Measurements from ENCODE around the gene IL22RA1. TPM values are rescaled to one million over a fixed set of nuclear protein-coding genes. Genes with fewer than 3 reads are reported as not detected.

The IL22RA1 gene
- total RNA-seq, 2 experiments from 2014 or later = not detected

DNA sequence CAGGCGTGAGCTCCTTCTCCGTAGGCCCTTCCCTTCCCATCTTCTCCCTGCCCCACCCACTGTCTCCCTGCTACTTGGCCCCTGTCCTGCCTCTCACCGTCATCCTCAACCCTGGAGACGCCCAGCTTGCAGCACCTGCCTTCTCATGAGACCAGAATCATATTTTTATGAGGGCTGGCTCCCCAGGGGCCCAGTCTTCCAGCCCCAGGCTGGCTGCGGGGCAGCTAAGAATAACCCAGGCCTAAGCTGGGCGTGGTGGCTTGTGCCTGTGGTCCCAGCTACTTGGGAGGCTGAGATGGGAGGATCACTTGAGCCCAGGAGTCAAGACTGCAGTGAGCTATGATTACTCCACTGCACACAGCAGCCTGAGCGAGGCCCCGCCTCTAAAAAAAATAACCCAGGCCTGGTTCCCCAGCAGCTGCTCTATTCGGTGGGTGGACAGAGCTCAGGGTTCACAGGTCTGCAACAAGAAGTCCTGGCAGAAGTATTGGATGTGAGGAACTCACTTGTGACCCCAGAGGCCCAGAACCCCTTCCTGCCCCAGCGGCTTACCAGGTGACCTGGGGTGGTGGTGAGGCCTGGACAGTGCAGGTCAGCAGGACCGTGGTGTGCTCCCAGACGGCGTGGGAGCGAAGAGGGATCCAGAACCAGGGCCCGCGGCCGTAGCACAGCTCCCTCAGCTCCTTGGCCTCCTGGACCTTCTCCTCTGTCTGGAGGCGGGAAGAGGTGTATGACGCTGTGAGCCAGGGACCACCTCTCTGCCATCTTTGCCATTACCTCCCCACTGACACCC lies 37.4 kb downstream of the IL22RA1 start:
- POLR2A ChIA-PET = interaction anchor here (0.7 kb wide), 1 partner anchor 1701 kb away, joined by 3 read pairs; no protein-coding TSS in a partner anchor

GRCh38 chr1:24104854-24105253 lies 38.1 kb downstream of the IL22RA1 start:
- intact Hi-C loops (cut with micrococcal nuclease; ENCODE audit: unreplicated experiment) = no loop called here
- Histone ChIP-seq H3K4me2 (ENCODE audit: low read length) (no peak overlapping the region), H4K20me1 (ENCODE audit: insufficient read depth, low read length) (no peaks in the 10 kb centered on the region), H3K4me3 (ENCODE audit: low read depth, low read length, poor library complexity, severe bottlenecking) (no peak overlapping the region), H2AFZ (ENCODE audit: low read length) (no peak overlapping the region), H3K27ac (ENCODE audit: low read depth, low read length, poor library complexity, severe bottlenecking) (no peak overlapping the region), H3K36me3 (ENCODE audit: insufficient read depth, low read length) (no peaks in the 10 kb centered on the region), H3K9me3 (ENCODE audit: low read length) (no peaks in the 10 kb centered on the region), H3K79me2 (ENCODE audit: insufficient read depth, low read depth, low read length) (no peaks in the 10 kb centered on the region), H3K4me1 (ENCODE audit: insufficient read depth, low read length, poor library complexity, severe bottlenecking) (no peaks in the 10 kb centered on the region), H3K9me2 (ENCODE audit: insufficient read depth, low read length) (no peaks in the 10 kb centered on the region)
- TF ChIP-seq CTCF (conservative IDR thresholded peaks at IDR 0.05; ENCODE audit: low read length) (no peak), EZH2phosphoT487 (IDR thresholded peaks at IDR 0.05; ENCODE audit: borderline replicate concordance, low read depth, low read length) (no peak)
- POLR2A ChIA-PET = no interaction called here
- no peak for DNase-seq (ENCODE audit: low spot score)
- no TSS peak for BruUV-seq (replicated peaks)
- CTCF ChIA-PET (ENCODE audit: unreplicated experiment) = no interaction called here

More for the DNA sequence above, 37.4 kb downstream of the IL22RA1 start:
- CTCF ChIA-PET (ENCODE audit: unreplicated experiment) = no interaction called here
- BruUV-seq (replicated peaks) = no TSS peak
- TF ChIP-seq EZH2phosphoT487 (IDR thresholded peaks at IDR 0.05; ENCODE audit: borderline replicate concordance, low read depth, low read length) (no peak), CTCF (conservative IDR thresholded peaks at IDR 0.05; ENCODE audit: low read length) (no peak)
- no peaks in the 10 kb centered on the region for H3K4me1 ChIP-seq (ENCODE audit: insufficient read depth, low read length, poor library complexity, severe bottlenecking)
- H3K4me3 ChIP-seq (ENCODE audit: low read depth, low read length, poor library complexity, severe bottlenecking) = no peak overlapping the region
- no peak overlapping the region for H2AFZ ChIP-seq (ENCODE audit: low read length)
- no peaks in the 10 kb centered on the region for H3K79me2 ChIP-seq (ENCODE audit: insufficient read depth, low read depth, low read length)
- H3K27ac ChIP-seq (ENCODE audit: low read depth, low read length, poor library complexity, severe bottlenecking) = no peak overlapping the region
- H3K4me2 ChIP-seq (ENCODE audit: low read length) = no peak overlapping the region
- no peaks in the 10 kb centered on the region for H3K9me2 ChIP-seq (ENCODE audit: insufficient read depth, low read length)
- intact Hi-C loops (cut with micrococcal nuclease; ENCODE audit: unreplicated experiment) = no loop called here
- H4K20me1 ChIP-seq (ENCODE audit: insufficient read depth, low read length) = no peaks in the 10 kb centered on the region
- H3K36me3 ChIP-seq (ENCODE audit: insufficient read depth, low read length) = no peaks in the 10 kb centered on the region
- no peak for DNase-seq (ENCODE audit: low spot score)
- no peaks in the 10 kb centered on the region for H3K9me3 ChIP-seq (ENCODE audit: low read length)

DNA sequence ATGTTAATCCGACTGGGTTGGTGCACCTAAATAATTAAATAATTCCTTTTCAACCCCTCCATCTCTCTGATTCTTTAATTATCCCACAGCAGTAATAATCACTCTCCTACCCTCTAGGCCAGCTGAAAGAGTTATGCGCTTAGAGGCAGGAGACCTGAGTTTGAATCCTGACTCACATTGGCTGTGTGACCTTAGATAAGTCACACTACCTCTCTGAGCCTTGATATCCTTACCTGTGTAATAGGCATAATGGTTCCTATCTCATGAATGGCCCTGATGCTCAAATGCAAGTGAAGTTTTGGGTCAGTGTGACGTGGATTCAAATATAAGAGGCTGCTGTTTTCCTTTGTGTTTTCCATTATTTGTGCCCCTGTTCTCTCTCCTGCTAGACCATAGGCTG lies 39.1 kb downstream of the IL22RA1 start:
- no peak overlapping the region for H3K27ac ChIP-seq (ENCODE audit: low read depth, low read length, poor library complexity, severe bottlenecking)
- TF ChIP-seq EZH2phosphoT487 (IDR thresholded peaks at IDR 0.05; ENCODE audit: borderline replicate concordance, low read depth, low read length) (no peak), CTCF (conservative IDR thresholded peaks at IDR 0.05; ENCODE audit: low read length) (no peak)
- H3K36me3 ChIP-seq (ENCODE audit: insufficient read depth, low read length) = no peaks in the 10 kb centered on the region
- no peaks in the 10 kb centered on the region for H3K79me2 ChIP-seq (ENCODE audit: insufficient read depth, low read depth, low read length)
- ChIA-PET POLR2A (no interaction called here), CTCF (ENCODE audit: unreplicated experiment) (no interaction called here)
- no peaks in the 10 kb centered on the region for H4K20me1 ChIP-seq (ENCODE audit: insufficient read depth, low read length)
- H3K4me2 ChIP-seq (ENCODE audit: low read length) = no peak overlapping the region
- no peaks in the 10 kb centered on the region for H3K9me2 ChIP-seq (ENCODE audit: insufficient read depth, low read length)
- no peaks in the 10 kb centered on the region for H3K4me1 ChIP-seq (ENCODE audit: insufficient read depth, low read length, poor library complexity, severe bottlenecking)
- BruUV-seq (replicated peaks) = no TSS peak
- intact Hi-C loops (cut with micrococcal nuclease; ENCODE audit: unreplicated experiment) = no loop called here
- H2AFZ ChIP-seq (ENCODE audit: low read length) = no peak overlapping the region
- H3K9me3 ChIP-seq (ENCODE audit: low read length) = no peaks in the 10 kb centered on the region
- H3K4me3 ChIP-seq (ENCODE audit: low read depth, low read length, poor library complexity, severe bottlenecking) = no peak overlapping the region
- no peak for DNase-seq (ENCODE audit: low spot score)
